Activated naive CD4-positive, alpha-beta T cell treated with Interleukin-2 at 50 U/mL for 16 hours (primary cell): ENCODE measurements around the gene PTCD2.
"Not testable (repeated sequence)": the region's sequence is repeated elsewhere in the genome, so short reads cannot be mapped to it uniquely, and the experiment has no call there.

Source experiments
- DNase-seq: peaks from one replicate; pipeline ENCODE4 v3.0.0-alpha.2; 2020

Gene PTCD2

DNA sequence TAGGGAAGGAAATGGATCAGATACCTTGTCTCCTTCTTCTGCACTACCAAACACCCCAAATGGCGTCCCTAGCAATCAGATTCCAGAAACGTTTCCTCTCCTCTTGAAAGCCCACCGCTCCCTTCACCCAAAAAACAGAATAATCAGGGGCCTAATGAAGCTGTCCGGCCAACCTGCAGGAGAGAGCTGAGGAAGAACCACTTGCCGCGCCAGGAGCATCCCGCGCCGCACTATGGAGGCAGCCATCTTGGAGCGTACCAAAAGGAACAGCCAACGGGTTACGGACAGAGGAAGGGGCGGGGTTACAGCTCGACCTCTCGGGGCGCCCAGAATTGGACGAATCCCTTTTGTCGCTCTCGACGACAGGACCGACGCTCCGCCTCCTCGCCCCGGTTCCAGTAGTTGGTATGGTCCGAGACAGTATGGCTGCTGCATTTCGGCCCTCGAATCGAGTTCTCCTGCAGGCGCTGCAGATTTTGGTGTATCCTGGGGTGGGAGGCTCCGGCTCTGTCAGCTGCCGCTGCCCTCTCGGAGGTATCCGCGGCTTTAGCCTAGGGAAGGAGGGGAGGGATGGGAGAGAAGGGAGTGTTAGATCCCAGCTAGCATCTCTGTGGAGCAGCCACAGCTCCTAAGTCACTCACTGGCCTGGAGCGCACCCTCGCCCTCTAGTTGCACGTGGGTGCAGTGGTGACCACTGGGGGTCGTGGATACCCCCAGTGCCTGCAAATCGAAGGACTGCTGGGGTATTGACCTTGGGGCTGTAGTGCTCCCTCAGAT, at the start of gene PTCD2, which contains the start of gene MRPS27:
PTCD2 (plus strand) TSS at position 398 of the 777 bp plus-strand sequence; CDS start at position 408, 10 bp downstream.
MRPS27 (minus strand) TSS at position 265 of the 777 bp plus-strand sequence; CDS start at position 246, 19 bp downstream.
- peak; percentile 95 for DNase-seq

- DNase-seq = no peak
Observed at GRCh38 chr5:72271702-72272101, 48.5 kb upstream of the PTCD2 start.

GRCh38 chr5:72272398-72272797, 47.8 kb upstream of the PTCD2 start:
- no peak for DNase-seq

DNA sequence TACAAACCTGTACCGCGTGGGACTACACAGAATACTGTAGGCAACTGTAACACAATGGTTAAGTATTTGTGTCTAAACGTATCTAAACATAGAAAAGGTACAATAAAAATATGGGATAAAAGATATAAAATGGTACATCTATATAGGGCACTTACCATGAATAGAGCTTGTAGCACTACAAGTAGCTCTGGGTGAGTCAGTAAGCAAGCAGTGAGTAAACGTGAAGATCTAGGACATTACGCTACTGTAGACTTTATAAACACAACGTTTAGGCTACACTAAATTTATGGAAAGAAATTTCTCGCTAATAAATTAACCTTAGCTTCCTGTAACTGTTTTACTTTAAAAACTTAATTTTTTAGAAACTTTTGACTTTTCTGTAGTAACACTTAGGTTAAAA, 46.6 kb upstream of the PTCD2 start:
- DNase-seq = no peak

GRCh38 chr5:72276219-72276752, 43.9 kb upstream of the PTCD2 start:
- no peak for DNase-seq

DNA sequence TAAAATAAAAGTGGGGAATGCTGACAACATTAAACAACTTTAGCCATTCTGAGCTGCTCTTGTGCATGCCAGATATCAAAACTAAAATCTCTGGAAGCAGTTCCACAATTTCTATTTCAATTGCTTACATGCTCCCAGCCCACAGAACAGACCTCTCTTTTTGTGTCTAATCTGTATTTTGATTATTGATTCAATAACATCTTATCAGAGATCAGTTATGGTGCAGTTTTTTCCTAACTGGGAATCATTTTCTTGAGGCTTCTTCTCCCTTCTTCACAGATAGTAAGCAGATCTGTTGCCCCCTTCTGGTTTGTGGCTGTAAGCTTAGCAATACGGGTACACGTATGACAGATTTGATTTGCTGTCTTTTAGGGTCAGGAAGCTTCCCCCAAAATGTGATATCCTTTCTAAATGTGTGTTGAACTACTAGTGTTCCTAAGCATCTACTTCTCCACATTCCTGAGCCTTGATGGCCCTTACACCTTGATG, 39.5 kb upstream of the PTCD2 start:
- no peak for DNase-seq

GRCh38 chr5:72281430-72281763, 38.8 kb upstream of the PTCD2 start:
- DNase-seq = no peak

DNA sequence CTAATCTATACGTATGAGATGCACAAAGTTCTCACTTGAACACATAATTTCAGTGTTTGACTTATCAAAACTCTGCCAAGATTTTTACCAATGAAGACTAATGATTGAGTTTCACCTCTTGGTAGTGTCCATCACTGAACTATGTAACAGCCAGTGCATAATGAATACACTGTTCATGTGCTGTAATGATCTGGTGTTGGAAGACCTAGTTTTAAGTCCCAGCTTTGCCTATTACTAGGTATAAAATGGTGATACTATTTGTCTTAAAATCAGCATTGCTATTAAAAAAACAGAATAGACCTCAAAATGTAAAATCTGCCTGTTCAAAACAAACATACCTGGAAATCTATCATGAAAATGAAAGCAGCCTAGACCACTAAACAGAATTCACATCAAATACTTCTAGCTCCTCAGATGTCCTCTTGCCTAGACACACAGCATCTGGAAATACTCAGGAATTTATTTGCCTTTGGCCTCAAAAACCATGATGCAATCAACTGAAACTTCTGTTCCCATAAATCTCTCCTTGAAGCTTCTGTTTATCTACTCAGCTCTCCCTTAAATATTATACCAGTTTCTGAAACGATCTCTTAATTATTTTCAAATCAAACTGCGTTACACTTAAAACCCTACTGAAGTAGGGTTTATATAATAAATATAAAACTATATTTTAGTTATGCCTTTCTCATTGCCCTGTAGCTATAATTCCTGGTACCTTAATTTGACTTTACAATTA, 38.2 kb upstream of the PTCD2 start:
- no peak for DNase-seq

- no peak for DNase-seq
Observed at GRCh38 chr5:72282878-72283277, 37.3 kb upstream of the PTCD2 start.

GRCh38 chr5:72283358-72283757, 36.8 kb upstream of the PTCD2 start:
- DNase-seq = no peak

GRCh38 chr5:72284559-72285423, 35.4 kb upstream of the PTCD2 start:
- no peak for DNase-seq

GRCh38 chr5:72285424-72285821, 34.8 kb upstream of the PTCD2 start:
- no peak for DNase-seq

GRCh38 chr5:72286798-72287197, 33.4 kb upstream of the PTCD2 start:
- DNase-seq = no peak

DNA sequence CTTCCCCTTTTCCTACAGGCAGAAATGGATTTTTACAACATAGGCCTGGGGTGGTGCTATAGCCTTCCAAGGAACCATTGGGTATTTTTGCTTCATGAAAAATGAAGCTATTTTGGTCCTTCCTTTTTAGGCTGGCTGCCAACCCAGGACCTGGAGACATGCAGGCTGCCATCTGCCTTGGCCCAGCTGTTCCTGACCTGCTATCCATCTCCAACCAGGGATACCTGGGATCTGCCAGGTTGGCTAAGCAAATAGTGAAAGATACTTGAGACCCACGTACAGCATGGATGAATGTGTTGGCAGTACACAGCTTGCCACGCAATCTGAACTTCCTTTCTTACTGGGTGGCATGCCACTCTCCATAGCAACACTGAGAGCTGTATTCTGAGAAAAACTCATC, 31.2 kb upstream of the PTCD2 start:
- no peak for DNase-seq

DNA sequence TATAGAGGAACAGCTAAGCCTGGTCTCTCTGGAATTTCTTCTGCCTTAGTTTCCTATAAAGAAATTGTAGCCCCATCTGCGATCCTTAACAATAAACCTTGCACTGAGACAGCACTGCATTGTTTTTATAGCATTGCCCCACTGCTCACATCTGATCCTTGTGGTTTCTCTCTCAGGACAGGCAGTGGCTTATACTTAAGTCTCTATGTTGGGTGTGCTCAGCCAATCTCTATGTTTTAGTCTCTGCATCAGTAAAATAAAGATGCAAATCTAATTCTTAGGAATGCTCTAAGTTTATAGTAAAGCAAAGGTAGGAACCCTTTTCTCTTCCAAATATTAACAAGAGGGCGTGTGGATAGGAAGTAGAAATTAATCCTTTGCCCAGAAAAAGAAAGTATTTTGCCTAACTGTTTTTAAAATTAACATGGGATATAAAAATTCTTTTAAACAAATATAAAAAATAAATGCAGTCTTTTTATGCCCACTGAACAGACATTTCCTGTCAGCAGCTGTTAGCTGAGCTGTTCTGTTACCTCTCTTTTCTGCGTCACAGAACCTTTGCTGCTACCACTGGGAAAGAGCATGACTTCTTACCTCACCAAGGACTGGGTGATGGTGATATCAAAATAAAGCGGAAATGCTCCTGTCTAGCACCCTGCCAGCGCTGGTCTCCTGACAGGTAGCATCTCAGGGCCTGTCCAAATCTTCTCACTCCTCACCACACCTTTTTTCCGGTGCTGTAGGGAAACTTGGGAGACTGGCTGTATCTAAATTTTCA, 29.6 kb upstream of the PTCD2 start:
- no peak for DNase-seq

GRCh38 chr5:72291601-72292000, 28.6 kb upstream of the PTCD2 start:
- DNase-seq = no peak

DNA sequence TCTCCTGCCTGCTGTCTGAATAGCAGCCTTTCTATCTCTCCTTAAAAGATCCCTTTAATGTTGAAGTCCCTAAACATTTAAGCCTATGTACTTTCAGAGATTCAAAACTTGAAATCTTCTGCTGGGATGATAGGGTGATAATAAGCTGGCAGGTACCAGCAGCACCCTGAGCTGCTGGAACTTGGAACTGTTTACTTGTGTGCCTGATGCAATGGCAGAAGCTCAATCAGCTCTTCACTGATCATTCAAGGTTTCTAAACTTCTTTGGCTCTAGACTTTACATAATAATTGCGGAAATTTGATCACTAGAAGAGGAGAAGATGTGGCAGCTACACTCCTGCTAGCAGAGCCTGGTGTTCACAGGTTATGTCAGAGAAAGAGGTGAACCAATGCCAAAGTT, 27.8 kb upstream of the PTCD2 start:
- no peak for DNase-seq

DNA sequence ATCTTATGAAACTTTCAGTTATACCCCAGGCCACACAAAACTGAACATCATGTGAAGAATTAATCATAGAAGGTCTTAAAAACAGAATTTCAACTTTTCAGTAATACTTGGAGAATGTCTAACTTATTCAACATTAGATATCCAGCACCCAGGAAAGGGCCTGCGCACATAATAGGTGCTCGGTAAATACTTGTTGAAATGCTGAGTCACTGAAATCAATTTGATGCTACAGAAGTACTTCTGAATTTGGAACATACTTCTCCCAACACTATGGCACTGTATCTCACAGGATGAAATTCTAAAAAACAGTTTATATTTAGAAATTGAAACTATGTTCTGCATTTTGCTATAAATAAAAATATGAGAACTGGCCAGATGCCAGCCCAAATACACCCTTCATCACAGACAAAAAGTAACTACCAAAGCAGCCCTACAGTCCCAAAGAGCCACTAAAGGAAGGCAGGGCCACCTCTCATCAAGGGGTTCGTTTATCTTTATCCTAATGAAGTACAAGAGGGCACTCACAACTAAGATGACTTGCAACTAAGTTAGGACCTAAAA, 26.6 kb upstream of the PTCD2 start:
- DNase-seq = no peak

DNA sequence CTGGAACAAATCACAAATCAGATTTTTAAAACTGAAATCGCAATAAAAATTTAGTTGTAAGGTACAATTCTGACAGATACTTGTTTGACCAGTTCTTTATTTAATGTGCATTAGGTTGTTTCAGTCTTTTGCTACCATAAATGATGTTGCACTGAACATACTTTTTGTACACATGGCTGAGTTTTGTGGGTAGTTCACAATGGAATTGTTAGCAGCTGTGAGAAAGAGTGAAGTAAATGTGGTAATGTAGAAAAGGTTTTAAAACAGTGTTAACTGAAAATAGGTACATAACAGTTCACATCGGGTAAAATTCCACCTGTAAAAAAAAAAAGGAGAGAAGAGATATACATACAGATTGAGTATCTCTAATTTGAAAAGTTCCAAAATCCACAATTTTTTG, 25.7 kb upstream of the PTCD2 start:
- no peak for DNase-seq

GRCh38 chr5:72295539-72295938, 24.6 kb upstream of the PTCD2 start:
- DNase-seq = no peak

- no peak for DNase-seq
Observed at GRCh38 chr5:72296256-72296655, 23.9 kb upstream of the PTCD2 start.

- DNase-seq = not testable (repeated sequence)
Observed at GRCh38 chr5:72298136-72298535, 22.0 kb upstream of the PTCD2 start.
